HUES48 (cell line): ENCODE measurements around the gene GAREM2.

Experiments used
- H3K27ac ChIP-seq: one replicate; pipeline ENCODE4 v1.7.0; 2013; ENCODE audit warnings: low read depth, low read length, inconsistent platforms
- H3K27me3 ChIP-seq: 2 replicates; pipeline ENCODE4 v1.6.1; 2013; ENCODE audit warnings: mild to moderate bottlenecking, low read length; ENCODE audit not compliant: control insufficient read depth, insufficient read depth
- H3K36me3 ChIP-seq: 2 replicates; pipeline ENCODE4 v1.6.1; 2013; ENCODE audit warnings: low read length; ENCODE audit not compliant: control insufficient read depth, insufficient read depth
- H3K4me1 ChIP-seq: 2 replicates; pipeline ENCODE4 v1.6.1; 2013; ENCODE audit warnings: mild to moderate bottlenecking, low read length; ENCODE audit not compliant: control insufficient read depth, insufficient read depth
- H3K4me3 ChIP-seq: 2 replicates; pipeline ENCODE4 v1.5.1; 2013; ENCODE audit warnings: mild to moderate bottlenecking, low read depth, low read length
- H3K9ac ChIP-seq: 2 replicates; pipeline ENCODE4 v1.6.1; 2013; ENCODE audit warnings: mild to moderate bottlenecking, low read depth, low read length, moderate library complexity
- H3K9me3 ChIP-seq: 2 replicates; pipeline ENCODE4 v1.6.1; 2013; ENCODE audit warnings: low read length; ENCODE audit not compliant: control insufficient read depth, insufficient read depth

GAREM2 gene

DNA sequence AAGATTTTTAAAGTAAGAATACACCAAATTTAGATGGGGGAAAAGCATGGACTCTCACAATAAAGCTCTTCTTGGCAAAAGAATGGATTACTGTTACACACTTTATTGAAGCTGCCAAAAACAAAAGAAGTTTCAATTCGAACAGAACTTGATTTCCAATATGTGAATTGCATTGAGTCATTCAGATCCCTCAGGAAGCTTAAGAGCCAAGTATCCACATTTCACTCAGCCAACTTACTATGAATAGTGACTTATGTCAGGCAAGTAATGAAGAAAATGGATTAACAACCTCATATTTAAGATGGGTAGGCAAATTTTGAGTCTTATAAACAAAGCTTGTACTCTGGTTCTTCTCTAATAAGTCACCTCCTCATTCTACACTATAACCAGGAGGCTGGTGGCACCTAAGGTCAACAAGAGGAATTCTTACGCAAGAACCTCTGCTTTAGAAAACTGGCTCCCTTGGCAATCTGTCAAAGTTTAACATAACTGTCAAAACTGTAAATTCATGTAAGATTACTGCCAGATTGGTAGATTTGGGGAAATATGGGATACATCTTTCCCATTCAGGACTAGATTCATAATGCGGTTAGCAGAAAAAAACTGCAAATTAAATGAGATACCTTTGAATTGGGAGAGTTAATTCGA lies 65.5 kb downstream of the GAREM2 start:
- Histone ChIP-seq H3K9me3 (no peaks in the 10 kb centered on the region), H3K27me3 (no peaks in the 10 kb centered on the region), H3K4me1 (no peaks in the 10 kb centered on the region), H3K4me3 (no peak overlapping the region), H3K27ac (no peak overlapping the region), H3K36me3 (peaks cover 53% of the 10 kb centered on the region), H3K9ac (no peak overlapping the region)
